Activated CD8-positive, alpha-beta memory T cell treated with anti-CD3 and anti-CD28 coated beads for 1 hour (primary cell): Measurements from ENCODE around the gene SLAIN2.

Experiments used
- DNase-seq, 2 donors: peaks; one replicate each; pipeline ENCODE4 v3.0.0-alpha.2; 2020; ENCODE audit warnings: low read depth in 1 of 2; ENCODE audit errors: extremely low read depth in 1 of 2

Gene SLAIN2

GRCh38 chr4:48368389-48368788, 27.1 kb downstream of the SLAIN2 start:
- no peak for DNase-seq

- no peak for DNase-seq
These were observed 27.9 kb downstream of the SLAIN2 start for GRCh38 chr4:48369248-48369647.

- no peak for DNase-seq
These were observed 28.4 kb downstream of the SLAIN2 start for GRCh38 chr4:48369771-48370170.

GRCh38 chr4:48370260-48371134, 29.2 kb downstream of the SLAIN2 start:
- no peak for DNase-seq

GRCh38 chr4:48372272-48372671, 30.9 kb downstream of the SLAIN2 start:
- no peak for DNase-seq

GRCh38 chr4:48375651-48376304, 34.4 kb downstream of the SLAIN2 start:
- no peak for DNase-seq

GRCh38 chr4:48379587-48380180, 38.4 kb downstream of the SLAIN2 start:
- DNase-seq, result no peak

GRCh38 chr4:48380583-48381167, 39.3 kb downstream of the SLAIN2 start:
- no peak for DNase-seq

GRCh38 chr4:48388525-48389154, 47.3 kb downstream of the SLAIN2 start:
- DNase-seq, result no peak

GRCh38 chr4:48396043-48396442, 54.7 kb downstream of the SLAIN2 start:
- no peak for DNase-seq

GRCh38 chr4:48400416-48400815, 59.1 kb downstream of the SLAIN2 start:
- DNase-seq, result no peak

- DNase-seq, result no peak
These were observed 62.0 kb downstream of the SLAIN2 start for GRCh38 chr4:48403358-48403757.

- no peak for DNase-seq
These were observed 62.5 kb downstream of the SLAIN2 start for GRCh38 chr4:48403779-48404178.

- no peak for DNase-seq
These were observed 64.6 kb downstream of the SLAIN2 start for GRCh38 chr4:48405924-48406323.

GRCh38 chr4:48409203-48409602, 67.9 kb downstream of the SLAIN2 start:
- DNase-seq, result no peak

GRCh38 chr4:48410812-48411211, 69.5 kb downstream of the SLAIN2 start:
- no peak for DNase-seq

GRCh38 chr4:48420144-48420543, 78.8 kb downstream of the SLAIN2 start:
- DNase-seq, result no peak

GRCh38 chr4:48421101-48421500, 79.8 kb downstream of the SLAIN2 start:
- no peak for DNase-seq

GRCh38 chr4:48428926-48429325, 87.6 kb downstream of the SLAIN2 start:
- no peak for DNase-seq

- DNase-seq, result no peak
These were observed 88.6 kb downstream of the SLAIN2 start for GRCh38 chr4:48429709-48430474.
